Activated naive CD8-positive, alpha-beta T cell treated with anti-CD3 and anti-CD28 coated beads, Interleukin-2, amount 10 ng/mL, durations not matched to agents 7 days and 5 days (primary cell): ENCODE results near the gene MIER2. TPM values are rescaled to one million over a fixed set of nuclear protein-coding genes. Genes with fewer than 3 reads are reported as not detected.
"Not testable (repeated sequence)": the region's sequence is repeated elsewhere in the genome, so short reads cannot be mapped to it uniquely, and the experiment has no call there.

Experiments used
- ATAC-seq: fragments of 150-1000 bp; cut with Tn5 transposase; one replicate; pipeline ENCODE4 v1.10.0; 2021; ENCODE audit warnings: low read depth, moderate library complexity
- POLR2A ChIA-PET: fragments of 350-600 bp; sonication (Branson Sonifier 250); formaldehyde crosslinking; loops from one replicate; lab custom pipeline; 2021; ENCODE audit warnings: antibody characterized with exemption; lab: Charles Lee
- DNase-seq: peaks from one replicate; pipeline ENCODE4 v3.0.0; 2021
- H3K27ac Mint-ChIP-seq: one replicate; pipeline ENCODE4 v1.8.0; 2022; ENCODE audit warnings: mild to moderate bottlenecking, mixed read lengths
- H3K27me3 Mint-ChIP-seq: one replicate; pipeline ENCODE4 v1.8.0; 2022; ENCODE audit warnings: mild to moderate bottlenecking, moderate library complexity, mixed read lengths
- H3K36me3 Mint-ChIP-seq: one replicate; pipeline ENCODE4 v1.8.0; 2021; ENCODE audit warnings: mild to moderate bottlenecking, mixed read lengths
- H3K4me1 Mint-ChIP-seq: one replicate; pipeline ENCODE4 v1.8.0; 2021; ENCODE audit warnings: mixed read lengths
- H3K4me3 Mint-ChIP-seq: one replicate; pipeline ENCODE4 v1.8.0; 2022; ENCODE audit warnings: mild to moderate bottlenecking, moderate library complexity, mixed read lengths
- H3K9me3 Mint-ChIP-seq: one replicate; pipeline ENCODE4 v1.8.0; 2021; ENCODE audit warnings: mixed read lengths
- total RNA-seq, 2 experiments: library from RNA; stranded (reverse); gene quantifications; one replicate each; pipeline ENCODE4 v1.2.3, GENCODE V29; 2021

MIER2 gene
- total RNA-seq, 2 experiments from 2014 or later: 23.4 to 24.9 TPM

- no peak for DNase-seq
- Mint-ChIP-seq H3K36me3 (no peaks in the 10 kb centered on the region), H3K27me3 (no peaks in the 10 kb centered on the region), H3K4me1 (no peaks in the 10 kb centered on the region), H3K9me3 (no peaks in the 10 kb centered on the region), H3K4me3 (no peak overlapping the region), H3K27ac (no peak overlapping the region)
- no peak for ATAC-seq
- POLR2A ChIA-PET: interaction anchor here (0.6 to 0.7 kb wide), 2 partner anchors 19 to 479 kb away, joined by 3 to 4 read pairs; no protein-coding TSS in a partner anchor
Measured at GRCh38 chr19:362683-363082, 18.1 kb upstream of the MIER2 start.

GRCh38 chr19:362154-362553 lies 17.6 kb upstream of the MIER2 start:
- Mint-ChIP-seq H3K4me1 (no peaks in the 10 kb centered on the region), H3K9me3 (no peaks in the 10 kb centered on the region), H3K4me3 (no peak overlapping the region), H3K27ac (no peak overlapping the region), H3K27me3 (no peaks in the 10 kb centered on the region), H3K36me3 (no peaks in the 10 kb centered on the region)
- DNase-seq: no peak
- ATAC-seq: no peak
- POLR2A ChIA-PET: interaction anchor here (0.7 kb wide), 1 partner anchor 480 kb away, joined by 3 read pairs; no protein-coding TSS in a partner anchor

GRCh38 chr19:359653-359925 lies 15.0 kb upstream of the MIER2 start:
- DNase-seq (peak; percentile 6), ATAC-seq (no peak)
- H3K4me3 Mint-ChIP-seq: no peak overlapping the region
- H3K27me3 Mint-ChIP-seq: no peaks in the 10 kb centered on the region
- no peaks in the 10 kb centered on the region for H3K36me3 Mint-ChIP-seq
- no peaks in the 10 kb centered on the region for H3K4me1 Mint-ChIP-seq
- no peak overlapping the region for H3K27ac Mint-ChIP-seq
- POLR2A ChIA-PET: no interaction called here
- no peaks in the 10 kb centered on the region for H3K9me3 Mint-ChIP-seq

- H3K36me3 Mint-ChIP-seq, ATAC-seq, H3K9me3 Mint-ChIP-seq, H3K27me3 Mint-ChIP-seq, H3K4me3 Mint-ChIP-seq, H3K4me1 Mint-ChIP-seq, H3K27ac Mint-ChIP-seq, POLR2A ChIA-PET: not testable (repeated sequence)
- peak; percentile 2 for DNase-seq
Measured at GRCh38 chr19:355536-355935, 10.9 kb upstream of the MIER2 start.

GRCh38 chr19:355134-355533 lies 10.5 kb upstream of the MIER2 start:
- Mint-ChIP-seq H3K4me3 (no peak overlapping the region), H3K36me3 (no peaks in the 10 kb centered on the region), H3K27ac (no peak overlapping the region), H3K9me3 (peaks cover 6% of the 10 kb centered on the region), H3K4me1 (no peaks in the 10 kb centered on the region), H3K27me3 (no peaks in the 10 kb centered on the region)
- DNase-seq: no peak
- no peak for ATAC-seq
- POLR2A ChIA-PET: no interaction called here

- Mint-ChIP-seq H3K27ac (no peak overlapping the region), H3K36me3 (no peaks in the 10 kb centered on the region), H3K27me3 (no peaks in the 10 kb centered on the region), H3K4me3 (no peak overlapping the region), H3K4me1 (no peaks in the 10 kb centered on the region), H3K9me3 (peaks cover 6% of the 10 kb centered on the region)
- ATAC-seq (no peak), DNase-seq (peak; percentile 25)
- POLR2A ChIA-PET: no interaction called here
Measured at GRCh38 chr19:351976-352625, 7.5 kb upstream of the MIER2 start.

- DNase-seq (no peak), ATAC-seq (no peak)
- POLR2A ChIA-PET: interaction anchor here (0.7 kb wide), 1 partner anchor 23 kb away, joined by 3 read pairs; no protein-coding TSS in a partner anchor
- peaks cover 2% of the 10 kb centered on the region for H3K36me3 Mint-ChIP-seq
- H3K4me1 Mint-ChIP-seq: peaks cover 11% of the 10 kb centered on the region
- no peak overlapping the region for H3K27ac Mint-ChIP-seq
- H3K9me3 Mint-ChIP-seq: peaks cover 2% of the 10 kb centered on the region
- H3K4me3 Mint-ChIP-seq: no peak overlapping the region
- peaks cover 9% of the 10 kb centered on the region for H3K27me3 Mint-ChIP-seq
Measured at GRCh38 chr19:347946-348861, 3.6 kb upstream of the MIER2 start.

- no peak for DNase-seq
- H3K27me3 Mint-ChIP-seq: peaks cover 9% of the 10 kb centered on the region
- H3K4me1 Mint-ChIP-seq: peaks cover 29% of the 10 kb centered on the region
- H3K9me3 Mint-ChIP-seq: no peaks in the 10 kb centered on the region
- H3K4me3 Mint-ChIP-seq: peak overlapping the region; percentile 80
- peaks cover 6% of the 10 kb centered on the region for H3K36me3 Mint-ChIP-seq
- no peak for ATAC-seq
- POLR2A ChIA-PET: no interaction called here
- H3K27ac Mint-ChIP-seq: no peak overlapping the region
Measured at GRCh38 chr19:345320-345879, 804 bp upstream of the MIER2 start.

- H3K4me3 Mint-ChIP-seq: peak overlapping the region; percentile 88
- peak overlapping the region; percentile 81 for H3K27ac Mint-ChIP-seq
- ATAC-seq (peak; percentile 55), DNase-seq (no peak)
- peaks cover 14% of the 10 kb centered on the region for H3K36me3 Mint-ChIP-seq
- POLR2A ChIA-PET: interaction anchor here (0.6 to 1.7 kb wide), 4 partner anchors 19 to 167 kb away, joined by 4 to 8 read pairs (median 4); partner anchors contain the start of gene TPGS1
- peaks cover 9% of the 10 kb centered on the region for H3K27me3 Mint-ChIP-seq
- no peaks in the 10 kb centered on the region for H3K9me3 Mint-ChIP-seq
- peaks cover 32% of the 10 kb centered on the region for H3K4me1 Mint-ChIP-seq
Measured at GRCh38 chr19:343941-344624, 513 bp downstream of the MIER2 start.

- peaks cover 17% of the 10 kb centered on the region for H3K36me3 Mint-ChIP-seq
Measured at GRCh38 chr19:343451-343931, 1.1 kb downstream of the MIER2 start.

GRCh38 chr19:342801-343421 lies 1.7 kb downstream of the MIER2 start:
- Mint-ChIP-seq H3K36me3 (peaks cover 22% of the 10 kb centered on the region), H3K4me1 (peaks cover 37% of the 10 kb centered on the region), H3K9me3 (no peaks in the 10 kb centered on the region), H3K4me3 (peak overlapping the region; percentile 88), H3K27ac (peak overlapping the region; percentile 30), H3K27me3 (peaks cover 9% of the 10 kb centered on the region)
- no peak for ATAC-seq
- no peak for DNase-seq
- POLR2A ChIA-PET: interaction anchor here (1.0 to 1.7 kb wide), 3 partner anchors 164 to 168 kb away, joined by 4 to 8 read pairs (median 5); partner anchors contain the start of gene TPGS1

More at GRCh38 chr19:343451-343931, 1.1 kb downstream of the MIER2 start:
- POLR2A ChIA-PET: interaction anchor here (0.6 to 1.7 kb wide), 4 partner anchors 19 to 168 kb away, joined by 4 to 8 read pairs (median 4); partner anchors contain the start of gene TPGS1
- no peak for ATAC-seq
- DNase-seq: no peak
- H3K4me3 Mint-ChIP-seq: peak overlapping the region; percentile 88
- peaks cover 35% of the 10 kb centered on the region for H3K4me1 Mint-ChIP-seq
- H3K27ac Mint-ChIP-seq: peak overlapping the region; percentile 81
- H3K27me3 Mint-ChIP-seq: peaks cover 9% of the 10 kb centered on the region
- no peaks in the 10 kb centered on the region for H3K9me3 Mint-ChIP-seq

GRCh38 chr19:342128-342455 lies 2.5 kb downstream of the MIER2 start:
- H3K4me1 Mint-ChIP-seq: peaks cover 40% of the 10 kb centered on the region
- ATAC-seq (no peak), DNase-seq (no peak)
- H3K9me3 Mint-ChIP-seq: no peaks in the 10 kb centered on the region
- POLR2A ChIA-PET: no interaction called here
- peaks cover 9% of the 10 kb centered on the region for H3K27me3 Mint-ChIP-seq
- no peak overlapping the region for H3K27ac Mint-ChIP-seq
- H3K36me3 Mint-ChIP-seq: peaks cover 22% of the 10 kb centered on the region
- H3K4me3 Mint-ChIP-seq: peak overlapping the region; percentile 51
